GM21360 (cell line): ENCODE results near the gene ATP2B1.
"Not testable (repeated sequence)": the region's sequence is repeated elsewhere in the genome, so short reads cannot be mapped to it uniquely, and the experiment has no call there.

ENCODE experiments used
- ATAC-seq: cut with Tn5 transposase; IDR thresholded peaks from one replicate; pipeline ENCODE4 v1.9.1; 2021; ENCODE audit warnings: mild to moderate bottlenecking, moderate library complexity; ENCODE audit not compliant: unreplicated experiment

ATP2B1 gene

DNA sequence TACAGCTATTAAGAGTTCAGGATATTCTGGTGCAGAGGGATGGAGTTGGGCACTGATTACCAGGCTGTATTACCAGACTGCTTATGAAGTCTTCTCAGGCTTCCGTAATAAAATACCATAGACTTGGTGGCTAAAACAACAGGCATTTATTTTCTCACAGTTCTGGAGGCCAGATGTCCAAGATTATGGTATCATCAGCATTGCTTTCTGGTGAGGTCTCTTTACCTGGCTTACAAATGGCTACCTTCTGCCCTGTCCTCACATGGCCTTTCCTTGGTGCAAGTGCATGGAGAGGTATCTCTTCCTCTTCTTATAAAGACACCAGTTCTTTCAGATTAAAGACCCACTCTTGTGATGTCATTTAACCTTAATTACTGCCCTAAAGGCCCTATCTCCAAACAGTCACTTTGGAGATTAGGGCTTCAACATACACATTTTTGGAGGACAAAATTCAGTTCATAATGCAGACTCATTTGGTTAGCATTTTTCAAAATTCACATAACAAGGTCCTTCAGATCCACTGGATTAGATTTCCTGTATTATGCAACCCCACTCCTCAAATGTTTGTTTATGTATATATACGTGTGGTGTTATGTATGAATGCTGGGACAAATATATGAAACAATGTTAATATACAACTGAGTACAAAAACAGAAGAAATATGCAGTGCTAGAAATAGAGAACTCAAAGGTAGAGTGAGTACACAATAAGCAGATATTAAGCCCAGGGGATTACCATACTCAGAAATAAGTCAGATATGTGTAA is 9.3 kb upstream of the ATP2B1 start:
- ATAC-seq, result no peak

DNA sequence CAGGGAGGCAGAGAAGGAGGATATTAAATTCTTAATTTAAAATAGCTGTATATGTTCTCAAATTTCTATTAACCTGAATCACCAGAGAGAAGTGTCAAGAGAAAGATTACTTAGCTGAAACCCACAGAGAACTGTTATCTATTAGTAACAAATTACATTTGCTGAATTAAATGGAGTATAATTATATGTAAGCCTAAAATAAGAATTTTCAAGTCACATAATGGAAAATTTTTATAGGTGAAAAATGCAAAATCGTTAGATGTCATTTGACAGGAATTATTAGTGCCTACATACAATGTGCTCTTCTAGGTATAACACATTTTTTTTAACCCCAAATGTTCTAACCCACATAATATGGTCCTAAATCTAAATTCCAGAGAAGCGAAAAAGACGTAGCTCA is 4.1 kb upstream of the ATP2B1 start:
- no peak for ATAC-seq

DNA sequence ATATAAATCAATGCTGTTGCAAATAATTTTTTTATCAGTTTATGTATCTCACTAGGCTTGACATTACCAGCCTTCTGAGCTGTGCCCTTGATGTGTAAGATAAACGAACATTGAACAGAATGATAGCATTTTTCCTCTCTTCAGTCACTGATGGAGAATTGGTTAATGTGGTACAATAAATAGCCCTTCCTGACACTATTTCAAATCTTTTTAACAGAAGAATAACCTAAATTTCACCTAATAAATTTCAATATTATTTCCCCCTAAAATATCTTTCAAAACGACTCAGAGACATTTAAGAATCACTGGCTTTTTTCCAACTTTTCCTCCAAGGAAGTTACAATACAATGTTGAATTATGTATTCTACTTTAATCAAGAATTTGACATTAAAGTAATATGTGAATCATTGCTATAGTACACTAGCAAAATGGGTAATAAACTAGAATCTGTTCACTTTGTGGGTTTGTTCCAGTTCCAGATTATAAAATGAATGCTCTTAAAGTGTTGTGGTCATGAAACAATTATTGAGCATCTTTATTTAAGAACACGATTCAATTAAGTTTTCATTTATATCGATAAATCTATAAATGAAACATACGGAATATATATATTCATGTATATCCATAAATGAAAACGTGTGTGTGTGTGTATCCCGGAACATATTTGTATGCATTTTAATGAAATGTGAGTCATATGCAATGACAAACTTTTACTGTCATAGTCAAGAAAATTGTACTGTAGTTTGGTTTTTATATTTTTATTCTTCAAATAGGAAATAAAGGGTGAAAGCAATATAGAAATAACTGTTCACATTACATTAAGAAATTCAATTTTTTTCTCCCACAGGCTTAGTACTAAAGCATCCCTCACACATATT is 2.5 kb upstream of the ATP2B1 start:
- ATAC-seq, result no peak

DNA sequence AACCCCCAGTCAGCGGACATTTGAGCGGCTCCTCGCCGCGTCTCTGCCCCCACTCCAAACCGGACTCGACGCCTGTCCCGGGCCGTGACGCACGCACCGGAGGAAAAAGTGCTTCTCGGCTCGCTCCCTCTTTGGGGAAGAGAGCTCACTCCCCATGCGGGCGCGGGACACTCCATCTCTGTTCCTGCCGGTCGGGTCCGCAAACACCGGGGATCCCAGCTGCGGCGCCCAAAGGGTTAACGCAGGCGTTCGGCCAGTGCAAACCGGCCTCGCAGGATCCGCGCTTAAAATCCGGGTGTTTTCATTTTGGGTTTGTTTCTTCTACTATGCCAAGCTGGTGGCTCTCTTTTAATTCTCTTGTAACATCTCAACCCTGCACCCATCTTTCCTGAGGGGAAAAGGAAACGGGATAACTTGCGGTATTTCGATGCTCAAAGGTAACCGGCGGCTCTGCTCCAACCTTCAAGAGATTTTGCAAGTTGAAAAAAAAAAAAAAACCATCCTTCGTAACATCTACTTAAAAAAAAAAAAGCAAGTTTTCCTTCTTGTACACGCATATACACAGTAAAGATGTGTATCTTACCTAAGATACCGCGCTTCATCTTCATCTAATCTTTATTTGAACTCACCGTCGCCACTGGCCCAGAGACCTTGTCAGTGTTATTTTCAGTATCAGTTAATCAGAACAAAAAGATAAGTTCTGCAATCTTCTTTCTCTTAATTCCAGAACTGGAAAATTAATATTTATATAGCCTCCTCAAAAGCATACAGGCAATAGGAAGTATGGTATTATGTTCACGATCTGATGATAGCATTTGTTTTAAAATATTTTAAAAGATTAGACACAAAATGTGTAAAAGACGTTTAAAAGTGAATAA is 1.6 kb upstream of the ATP2B1 start:
- ATAC-seq, result no peak

DNA sequence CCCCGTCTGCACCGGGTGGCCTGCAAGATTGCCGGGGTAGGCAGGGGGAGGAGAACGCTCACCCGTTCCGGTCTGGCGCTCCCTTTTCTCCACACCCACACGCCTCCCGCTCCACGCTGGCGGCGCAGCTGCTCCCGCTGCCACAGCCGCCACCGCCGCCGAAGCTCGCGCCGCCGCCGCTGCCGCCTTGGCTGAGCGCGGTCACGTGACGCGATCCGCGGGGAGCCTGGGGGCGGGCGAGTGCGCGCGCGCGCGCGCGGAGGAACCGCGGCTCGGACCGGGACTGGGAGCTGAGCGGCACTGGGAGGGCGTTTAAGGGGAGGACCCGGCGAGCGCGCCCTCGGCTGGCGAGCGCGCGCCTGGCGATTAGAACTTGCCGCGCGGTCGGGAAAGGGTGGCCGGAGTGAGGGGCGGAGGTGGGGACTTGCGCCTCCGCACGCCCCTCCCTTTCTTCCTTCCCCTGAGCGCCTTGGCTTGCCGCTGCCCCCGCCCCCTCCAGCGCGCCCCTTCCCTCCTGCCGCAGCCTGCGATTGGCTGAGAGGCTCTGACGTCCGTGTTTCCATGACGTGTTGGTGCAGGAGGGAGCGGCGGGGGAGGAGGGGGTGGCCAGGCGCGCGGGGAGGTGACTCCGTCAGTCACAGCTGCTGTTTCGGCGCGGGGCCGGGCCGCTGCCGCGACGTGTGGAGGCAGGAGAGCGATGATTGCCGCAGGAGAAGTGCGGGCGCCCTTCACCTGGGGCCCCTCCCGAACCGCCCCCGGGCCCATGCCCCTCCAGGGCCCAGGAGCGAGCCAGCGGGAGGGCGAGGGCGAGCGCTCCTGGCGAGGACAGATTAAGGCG is 738 bp upstream of the ATP2B1 start:
- ATAC-seq, result peak; percentile 62

DNA sequence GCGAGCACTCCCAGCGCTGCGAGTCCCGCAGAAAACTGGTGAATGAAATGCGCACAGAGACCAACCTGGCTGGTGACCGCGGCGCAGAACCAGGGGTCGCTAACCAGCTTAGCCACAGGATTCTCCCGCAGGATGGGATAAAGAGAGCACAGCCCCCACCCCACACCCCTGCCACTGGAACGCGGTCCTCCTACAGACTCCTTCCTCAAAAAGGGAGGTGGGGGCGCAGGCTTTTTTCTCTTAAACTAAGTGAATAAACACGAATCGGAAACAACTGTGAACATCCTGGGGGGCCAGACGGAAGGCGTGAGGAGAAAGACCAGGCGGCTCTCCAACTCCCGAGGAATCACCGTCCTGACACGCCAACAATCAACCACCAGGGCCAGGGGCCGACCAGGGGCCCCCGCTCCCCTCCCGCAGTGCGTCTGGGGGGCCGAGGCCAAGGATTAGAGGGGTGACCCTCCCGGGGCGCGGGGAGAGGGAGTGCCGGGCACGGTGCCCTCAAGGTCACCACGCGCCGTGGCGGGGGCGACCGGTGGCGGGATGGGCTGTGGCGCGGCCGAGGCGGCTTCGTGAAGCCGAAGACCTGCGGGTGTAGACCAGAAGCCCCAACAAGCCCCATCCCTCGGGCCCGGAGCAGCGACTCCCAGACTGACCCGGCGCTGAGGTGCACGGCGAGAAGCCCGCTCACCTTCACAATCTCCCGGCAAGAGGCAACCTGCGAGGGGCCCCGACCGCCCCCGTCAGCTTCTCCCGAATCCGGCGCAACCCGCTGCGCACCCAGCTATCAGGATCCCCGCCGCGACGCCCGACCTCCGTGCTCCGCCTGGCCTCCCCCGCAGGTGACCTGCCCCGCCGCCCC is 704 bp downstream of the ATP2B1 start:
- ATAC-seq, result peak; percentile 0

DNA sequence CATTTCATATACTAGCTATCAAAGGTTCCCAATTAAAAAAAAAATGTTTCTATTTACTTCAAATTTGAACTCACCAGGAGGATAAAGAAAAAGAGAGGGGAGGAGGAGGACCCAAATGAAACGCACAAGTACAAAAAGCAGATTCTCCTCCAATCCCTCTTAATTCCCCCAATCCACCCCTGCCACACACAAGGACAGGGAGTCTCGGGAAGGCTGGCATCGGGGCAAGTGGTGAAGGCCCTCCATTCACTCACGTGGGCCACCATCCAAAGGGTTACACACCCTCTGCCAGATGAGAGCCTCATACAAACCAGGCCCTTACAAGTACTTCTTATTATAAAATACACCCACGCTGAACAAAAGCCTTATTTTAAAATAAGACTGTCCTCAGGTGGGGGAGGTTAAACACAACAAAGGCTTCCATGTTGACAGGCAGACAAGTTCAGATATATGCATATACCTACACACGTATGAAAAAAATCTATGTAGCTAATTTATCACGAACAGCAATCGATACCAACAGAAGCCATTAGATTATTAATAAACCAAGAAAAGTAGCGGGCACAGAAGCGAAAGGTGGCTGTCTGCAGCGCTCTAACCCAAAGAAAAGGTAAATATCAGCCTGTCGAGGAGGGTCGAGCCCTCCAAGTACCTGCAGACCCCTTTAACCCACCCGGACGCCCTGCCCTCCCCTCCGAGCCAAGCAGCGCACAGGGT is 1.5 kb downstream of the ATP2B1 start:
- ATAC-seq, result no peak

DNA sequence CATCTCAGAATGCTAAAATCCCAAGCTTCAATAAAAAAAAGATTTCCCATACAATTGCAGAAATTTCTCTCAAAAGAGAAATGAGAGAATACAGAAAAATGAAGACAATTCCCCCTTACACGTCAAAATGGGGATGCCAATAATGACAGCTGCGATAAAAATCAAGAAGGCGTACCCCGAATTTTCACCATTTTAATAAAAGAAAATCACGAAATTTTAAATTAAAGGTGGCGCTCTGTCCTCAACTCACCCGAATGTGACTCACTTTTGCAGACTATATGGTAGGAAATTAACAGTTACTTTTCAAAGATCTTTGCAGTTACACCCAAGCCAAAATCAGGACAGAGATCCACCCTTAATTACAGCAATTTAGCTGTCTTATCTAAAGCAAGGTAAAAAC is 2.1 kb downstream of the ATP2B1 start:
- no peak for ATAC-seq

DNA sequence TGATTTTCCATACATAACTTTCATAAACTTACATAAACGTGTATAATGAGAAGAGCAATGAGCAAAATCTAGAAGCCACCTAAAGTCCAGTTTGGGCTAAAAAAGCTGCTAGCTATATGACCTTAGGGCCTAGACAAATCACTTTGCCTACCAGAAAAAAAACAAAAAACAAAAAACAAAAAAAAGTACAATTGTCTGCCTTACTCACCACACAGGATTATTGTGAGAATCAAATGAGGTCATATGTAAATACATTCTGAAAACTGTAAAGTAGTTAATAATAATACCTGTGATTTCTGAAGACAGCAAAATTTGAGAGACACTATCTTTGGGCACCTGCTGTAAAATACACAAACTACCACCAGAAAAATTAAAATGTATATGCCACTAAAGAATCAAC is 4.2 kb downstream of the ATP2B1 start:
- ATAC-seq, result no peak

DNA sequence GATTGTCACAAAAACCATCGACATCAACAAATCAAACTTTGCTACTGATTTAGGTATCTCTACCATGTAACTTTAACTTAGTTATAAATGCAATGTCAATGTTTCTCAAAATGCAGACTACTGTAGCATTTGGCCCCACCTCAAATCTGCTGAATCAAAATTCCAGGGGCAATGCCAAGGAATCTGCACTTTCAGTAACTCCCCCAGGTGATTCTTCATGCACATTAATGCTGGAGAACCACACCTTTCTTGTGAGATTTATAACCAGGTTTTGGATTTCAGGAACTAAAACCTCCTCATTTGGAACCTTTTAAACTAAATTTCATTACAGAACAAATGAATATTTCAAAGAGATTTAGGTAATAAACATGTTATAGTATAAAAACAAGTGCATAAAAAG is 4.9 kb downstream of the ATP2B1 start:
- no peak for ATAC-seq

DNA sequence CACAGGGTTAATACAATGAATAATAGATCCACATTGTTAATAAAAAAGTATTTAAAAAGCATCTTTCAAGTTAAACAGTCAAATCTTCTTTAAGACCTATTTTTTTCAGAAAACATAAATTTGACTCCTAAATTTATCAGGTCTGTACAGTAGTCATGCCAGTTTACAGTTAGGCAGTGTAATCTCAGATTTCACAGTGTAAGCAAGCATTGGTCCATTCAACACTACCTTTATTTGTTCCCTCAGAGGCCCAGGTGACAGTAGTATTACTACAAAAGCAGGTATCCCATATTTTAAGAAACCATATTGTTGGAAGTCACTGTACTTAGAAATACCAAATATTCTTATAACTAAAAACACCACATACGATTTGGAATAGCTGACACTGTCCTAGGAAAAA is 6.1 kb downstream of the ATP2B1 start:
- ATAC-seq, result no peak

DNA sequence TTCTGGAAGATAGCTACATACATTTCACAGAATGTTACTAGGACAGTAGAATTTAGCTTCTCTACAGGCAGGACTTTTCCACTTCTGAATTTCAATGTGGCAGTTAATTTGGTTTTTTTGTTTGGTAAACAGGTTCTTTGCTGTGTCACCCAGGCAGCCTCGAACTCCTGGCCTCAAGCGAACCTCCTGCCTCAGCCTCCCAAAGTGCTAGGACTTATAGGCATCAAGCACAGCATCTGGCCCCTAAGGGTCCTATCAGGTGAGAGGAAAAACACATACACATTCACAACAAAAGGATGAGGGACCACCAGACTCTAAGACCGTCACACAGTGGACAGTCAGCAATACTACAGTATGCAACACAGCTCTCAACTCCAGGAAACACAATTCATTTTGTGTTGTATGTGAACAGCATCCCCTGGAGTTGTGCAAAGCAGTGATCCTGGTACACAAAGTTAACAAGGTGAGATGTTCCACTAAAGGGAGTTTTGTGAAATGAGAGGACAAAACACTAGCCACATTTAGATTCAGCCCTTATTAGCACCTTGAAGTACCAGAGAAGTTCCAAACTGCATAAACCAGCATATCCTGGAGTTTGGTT is 6.9 kb downstream of the ATP2B1 start:
- ATAC-seq, result no peak

DNA sequence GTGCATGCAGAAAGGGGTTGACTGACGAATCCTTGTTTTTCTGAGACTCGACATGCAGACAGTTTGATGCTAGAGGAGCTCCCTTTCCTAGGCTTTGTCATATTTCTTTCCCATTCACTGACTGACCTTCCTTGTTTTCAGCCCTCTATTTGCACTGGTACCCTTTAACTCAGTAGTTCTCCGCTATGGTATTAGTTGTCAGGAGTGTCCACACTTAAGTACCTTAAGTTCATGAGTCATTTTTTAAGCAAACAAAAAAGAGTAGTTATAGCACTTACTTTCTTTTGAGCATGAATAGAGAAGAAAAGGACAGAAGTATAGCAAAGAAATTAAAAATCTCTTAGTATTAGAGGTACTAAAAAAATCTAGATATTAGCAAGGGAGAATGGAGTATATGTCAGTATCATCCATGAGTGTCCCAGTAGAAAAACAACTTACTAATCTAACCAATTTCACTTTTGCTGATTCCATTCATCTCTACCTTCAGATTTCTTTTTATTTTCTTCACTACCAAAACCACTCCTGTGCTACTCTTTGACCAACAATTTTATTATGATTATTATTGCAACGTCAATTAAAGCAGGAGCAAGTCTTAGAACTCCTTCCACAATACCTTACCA is 8.3 kb downstream of the ATP2B1 start:
- ATAC-seq, result no peak

DNA sequence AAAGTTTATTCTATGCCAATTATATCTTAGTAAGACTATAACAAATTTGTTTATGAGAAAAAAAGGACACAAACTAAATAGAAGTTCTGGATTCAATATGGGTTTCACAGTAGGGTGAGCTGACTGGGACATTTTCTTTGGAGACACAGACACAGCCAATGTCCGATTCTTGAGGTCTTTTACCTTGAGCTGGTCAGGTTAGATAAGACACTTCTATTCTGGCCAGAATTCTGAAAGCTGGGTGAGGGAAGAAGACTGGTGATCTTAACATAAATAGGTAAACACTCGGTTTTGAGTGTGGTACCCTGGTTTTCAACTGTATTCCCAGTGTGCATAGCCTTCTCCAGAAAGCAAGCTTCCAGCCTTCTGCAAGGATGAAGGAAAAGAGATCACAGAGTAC is 10.0 kb downstream of the ATP2B1 start:
- ATAC-seq, result no peak

DNA sequence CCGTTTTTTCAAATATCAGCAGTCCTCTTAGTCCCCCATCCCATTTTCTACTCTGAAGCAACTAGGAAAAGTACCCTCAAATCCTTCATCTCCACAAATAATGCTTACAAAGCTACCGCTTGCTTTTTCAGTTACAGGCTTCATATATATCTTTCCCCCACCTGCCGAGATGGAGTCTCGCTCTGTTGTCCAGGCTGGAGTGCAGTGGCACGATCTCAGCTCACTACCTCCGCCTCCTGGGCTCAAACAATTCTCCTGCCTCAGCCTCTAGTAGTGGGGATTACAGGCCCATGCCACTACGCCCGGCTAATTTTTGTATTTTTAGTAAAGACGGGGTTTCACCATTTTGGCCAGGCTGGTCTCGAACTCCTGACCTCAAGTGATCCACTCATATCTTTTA is 10.9 kb downstream of the ATP2B1 start:
- not testable (repeated sequence) for ATAC-seq

DNA sequence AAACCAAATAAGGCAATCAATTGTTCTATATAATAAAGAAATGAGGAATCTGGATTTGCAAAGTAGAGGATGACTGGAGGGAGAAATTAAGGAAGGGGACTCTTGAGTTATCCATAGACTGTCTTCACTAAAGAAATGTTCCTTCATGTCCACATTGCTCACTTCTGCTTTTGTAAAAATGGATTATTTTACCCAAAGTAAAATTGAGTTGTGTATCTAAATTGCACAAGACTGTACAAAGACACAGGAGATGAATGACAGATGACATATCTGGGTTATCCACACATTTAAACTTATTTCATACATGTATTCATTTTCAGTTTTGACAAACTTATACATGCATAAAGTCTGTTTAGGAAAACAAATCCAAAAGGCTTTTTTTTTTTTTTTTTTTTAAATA is 11.3 kb downstream of the ATP2B1 start:
- ATAC-seq, result no peak

DNA sequence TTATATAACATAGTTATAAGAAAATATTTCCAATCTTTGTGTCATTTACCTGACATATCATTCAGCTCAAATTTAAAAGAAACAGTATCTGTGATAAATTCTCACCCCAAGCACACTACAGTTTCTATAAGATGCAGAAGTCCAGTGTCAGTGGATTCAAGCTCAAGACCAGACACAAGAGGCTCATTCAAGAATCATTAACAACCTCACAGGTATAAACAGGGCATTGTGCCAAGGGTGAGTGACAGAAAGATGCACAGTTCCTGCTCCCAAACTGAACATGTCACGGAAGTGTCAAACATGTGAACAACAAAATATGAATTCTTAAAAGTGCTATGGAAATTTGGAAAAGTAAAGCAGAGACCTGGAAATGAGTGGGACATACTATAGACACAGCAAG is 12.8 kb downstream of the ATP2B1 start:
- ATAC-seq, result no peak

DNA sequence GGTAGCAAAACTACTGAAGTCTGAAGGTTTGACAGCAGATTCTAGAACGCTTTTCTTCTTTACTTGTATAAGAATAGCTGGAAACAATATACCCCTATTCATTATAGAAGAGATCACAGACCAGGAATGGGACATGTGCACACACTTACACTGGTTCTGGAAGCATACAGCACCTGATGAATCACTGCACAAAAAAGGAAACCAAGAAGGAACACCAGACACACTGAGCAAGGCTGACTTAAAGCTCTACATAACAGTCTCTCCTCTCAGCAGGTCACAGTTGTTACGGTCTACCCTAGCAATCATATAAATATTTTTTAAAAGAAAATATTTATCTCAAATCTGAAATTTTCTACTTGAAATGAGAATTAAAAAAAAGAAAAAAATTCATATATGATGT is 13.5 kb downstream of the ATP2B1 start:
- ATAC-seq, result no peak
